Breast epithelium (tissue), 3 donors: Measurements from ENCODE around the gene CDH16.

ENCODE experiments used
- POLR2AphosphoS5 ChIP-seq, 3 donors: sonication (generic); formaldehyde crosslinking; IDR thresholded peaks; one replicate each; pipeline ENCODE4 v1.6.1; 2017; ENCODE audit warnings: antibody characterized with exemption in 3 of 3
- TF ChIP-seq, protein P1 (sequence below), 3 donors: fragments of 450-650 bp; IDR thresholded peaks; one replicate each; pipeline ENCODE4 v1.5.1; 2016 to 2017; ENCODE audit warnings: antibody characterized with exemption in 3 of 3, mild to moderate bottlenecking in 3 of 3, moderate library complexity in 3 of 3

DNA sequence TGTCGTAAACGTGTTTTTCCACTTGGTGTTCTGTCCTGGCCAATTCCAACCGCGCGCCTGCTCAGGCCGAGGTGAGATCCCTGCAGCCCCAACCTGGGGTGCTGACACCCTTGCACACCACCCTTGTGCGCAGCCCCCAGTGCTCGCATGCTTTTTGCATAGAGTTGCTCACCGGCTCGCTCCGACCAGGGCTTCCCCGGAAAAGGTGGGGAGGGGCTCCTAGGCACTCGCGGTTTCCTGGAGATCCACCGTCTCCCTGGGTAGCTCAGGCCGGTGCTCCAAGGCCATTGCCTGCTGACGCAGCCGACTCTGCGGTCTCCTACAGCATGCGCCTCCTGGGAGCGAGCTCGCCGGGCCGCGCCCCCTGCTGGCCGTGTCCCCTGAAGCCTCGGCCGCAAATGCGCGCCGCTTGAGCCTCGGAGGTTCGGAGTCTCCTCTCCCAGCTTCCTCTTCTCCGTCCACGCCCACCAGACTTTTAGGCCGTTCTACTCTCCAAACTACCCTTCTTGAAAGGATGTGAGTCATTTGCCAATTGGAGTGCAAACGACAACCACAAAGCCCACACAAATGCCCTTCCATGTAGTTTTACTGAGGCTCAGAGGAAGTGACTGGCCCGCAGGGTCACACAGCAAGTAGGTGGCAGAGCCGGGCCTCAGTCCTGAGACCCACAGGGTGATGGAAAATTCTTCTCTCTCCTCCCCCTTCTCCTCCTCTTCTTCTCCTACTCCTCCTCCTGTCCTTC, 45.6 kb downstream of the CDH16 start:
- peak in 2 of 3 donors; percentile 11 to 43 for TF ChIP-seq POLR2AphosphoS5 (IDR thresholded peaks at IDR 0.05)
- TF ChIP-seq, protein P1, sequence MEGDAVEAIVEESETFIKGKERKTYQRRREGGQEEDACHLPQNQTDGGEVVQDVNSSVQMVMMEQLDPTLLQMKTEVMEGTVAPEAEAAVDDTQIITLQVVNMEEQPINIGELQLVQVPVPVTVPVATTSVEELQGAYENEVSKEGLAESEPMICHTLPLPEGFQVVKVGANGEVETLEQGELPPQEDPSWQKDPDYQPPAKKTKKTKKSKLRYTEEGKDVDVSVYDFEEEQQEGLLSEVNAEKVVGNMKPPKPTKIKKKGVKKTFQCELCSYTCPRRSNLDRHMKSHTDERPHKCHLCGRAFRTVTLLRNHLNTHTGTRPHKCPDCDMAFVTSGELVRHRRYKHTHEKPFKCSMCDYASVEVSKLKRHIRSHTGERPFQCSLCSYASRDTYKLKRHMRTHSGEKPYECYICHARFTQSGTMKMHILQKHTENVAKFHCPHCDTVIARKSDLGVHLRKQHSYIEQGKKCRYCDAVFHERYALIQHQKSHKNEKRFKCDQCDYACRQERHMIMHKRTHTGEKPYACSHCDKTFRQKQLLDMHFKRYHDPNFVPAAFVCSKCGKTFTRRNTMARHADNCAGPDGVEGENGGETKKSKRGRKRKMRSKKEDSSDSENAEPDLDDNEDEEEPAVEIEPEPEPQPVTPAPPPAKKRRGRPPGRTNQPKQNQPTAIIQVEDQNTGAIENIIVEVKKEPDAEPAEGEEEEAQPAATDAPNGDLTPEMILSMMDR (IDR thresholded peaks at IDR 0.05): peak; percentile 78 to 82 (median 81)
